ENCODE measurements around the gene DENND4A. TPM values are rescaled to one million over a fixed set of nuclear protein-coding genes. Genes with fewer than 3 reads are reported as not detected.

The DENND4A gene
- total and polyA plus RNA-seq, 9 of the 15 experiments (the other 6 are each of a cell fraction or from before 2014, with no cell fraction given): 6.8 to 32.3 (median 19.9) TPM

- TF ChIP-seq VEZF1 (CRISPR knock-in tag; IDR thresholded peaks at IDR 0.05): no peak
- TF ChIP-seq ZMIZ1 (IDR thresholded peaks at IDR 0.05; ENCODE audit: low read depth in 2 of 2, low read length in 2 of 2): no peak
- no peak for TF ChIP-seq MAZ (CRISPR knock-in tag; conservative IDR thresholded peaks at IDR 0.05 in 1 of 2, IDR thresholded peaks at IDR 0.05 in 1 of 2)
- TF ChIP-seq ZNF778 (CRISPR knock-in tag; IDR thresholded peaks at IDR 0.05): no peak
- no peak for TF ChIP-seq MXI1 (IDR thresholded peaks at IDR 0.05; ENCODE audit: low read depth, low read length)
- TF ChIP-seq ZNF518B (CRISPR knock-in tag; IDR thresholded peaks at IDR 0.05): no peak
- TF ChIP-seq FOXA3 (CRISPR knock-in tag; conservative IDR thresholded peaks at IDR 0.05 in 1 of 2, IDR thresholded peaks at IDR 0.05 in 1 of 2): no peak
- TF ChIP-seq HDAC3 (IDR thresholded peaks at IDR 0.05; ENCODE audit: borderline replicate concordance, partially characterized antibody): no peak
- no peak for TF ChIP-seq SRSF9 (IDR thresholded peaks at IDR 0.05; ENCODE audit: borderline replicate concordance, low read depth, low read length)
Measured at GRCh38 chr15:65621638-65622037, 170.5 kb downstream of the DENND4A start, which contains the start of gene SLC24A1 (continued).
